ENCODE data around the gene LMBR1.

DNA sequence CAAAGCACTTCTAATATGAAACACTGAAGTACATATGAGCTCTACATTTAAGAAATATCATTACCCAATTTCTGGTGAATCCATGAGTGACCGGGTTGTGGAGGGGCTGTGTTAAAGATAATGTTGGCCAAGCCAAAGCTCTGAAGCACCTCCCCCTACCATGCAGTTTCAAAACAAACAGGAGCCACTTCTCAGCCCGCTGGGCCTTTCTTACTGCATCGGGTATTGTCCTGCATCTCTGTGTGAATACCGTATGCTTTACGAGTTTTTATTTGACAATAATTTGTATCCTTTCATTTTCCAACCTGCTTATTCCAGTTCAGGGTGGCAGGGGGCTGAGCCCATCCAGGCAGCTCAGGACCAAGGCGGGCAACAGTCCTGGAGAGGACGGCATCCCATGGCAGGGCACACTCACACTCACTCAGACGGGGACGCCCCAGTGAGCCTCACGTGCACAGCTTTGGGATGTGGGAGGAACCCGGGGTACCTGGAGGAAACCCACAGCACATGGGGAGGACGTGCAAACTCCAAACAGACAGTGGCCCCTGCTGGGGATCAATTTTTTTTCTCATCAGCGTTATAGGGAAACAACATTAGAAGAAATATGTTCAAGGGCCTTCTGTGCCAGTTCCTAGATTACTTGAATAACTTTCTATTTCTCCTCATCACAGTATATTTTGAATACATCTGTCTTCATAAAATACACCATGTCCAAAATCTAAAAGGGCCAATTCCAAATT lies 250.5 kb downstream of the LMBR1 start:
- TF ChIP-seq EZH2 (IDR thresholded peaks at IDR 0.05; ENCODE audit: insufficient read depth, low read length) = no peak
- TF ChIP-seq, protein P1, sequence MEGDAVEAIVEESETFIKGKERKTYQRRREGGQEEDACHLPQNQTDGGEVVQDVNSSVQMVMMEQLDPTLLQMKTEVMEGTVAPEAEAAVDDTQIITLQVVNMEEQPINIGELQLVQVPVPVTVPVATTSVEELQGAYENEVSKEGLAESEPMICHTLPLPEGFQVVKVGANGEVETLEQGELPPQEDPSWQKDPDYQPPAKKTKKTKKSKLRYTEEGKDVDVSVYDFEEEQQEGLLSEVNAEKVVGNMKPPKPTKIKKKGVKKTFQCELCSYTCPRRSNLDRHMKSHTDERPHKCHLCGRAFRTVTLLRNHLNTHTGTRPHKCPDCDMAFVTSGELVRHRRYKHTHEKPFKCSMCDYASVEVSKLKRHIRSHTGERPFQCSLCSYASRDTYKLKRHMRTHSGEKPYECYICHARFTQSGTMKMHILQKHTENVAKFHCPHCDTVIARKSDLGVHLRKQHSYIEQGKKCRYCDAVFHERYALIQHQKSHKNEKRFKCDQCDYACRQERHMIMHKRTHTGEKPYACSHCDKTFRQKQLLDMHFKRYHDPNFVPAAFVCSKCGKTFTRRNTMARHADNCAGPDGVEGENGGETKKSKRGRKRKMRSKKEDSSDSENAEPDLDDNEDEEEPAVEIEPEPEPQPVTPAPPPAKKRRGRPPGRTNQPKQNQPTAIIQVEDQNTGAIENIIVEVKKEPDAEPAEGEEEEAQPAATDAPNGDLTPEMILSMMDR (IDR thresholded peaks at IDR 0.05; ENCODE audit: insufficient read depth, low read depth, low read length) = no peak

Measured in astrocyte (in vitro differentiated cells and primary cell).